SK-N-MC (cell line): ENCODE data around the gene MYO1D.
"Not testable (repeated sequence)": the region's sequence is repeated elsewhere in the genome, so short reads cannot be mapped to it uniquely, and the experiment has no call there.

Experiments
- EZH2 ChIP-seq: fragments of 200-600 bp; sonication (generic); IDR thresholded peaks from one replicate; pipeline ENCODE4 v1.6.1; 2017; ENCODE audit warnings: antibody characterized with exemption
- POLR2AphosphoS5 ChIP-seq: IDR thresholded peaks from 2 replicates; pipeline ENCODE4 v1.6.1; 2012; ENCODE audit warnings: mild to moderate bottlenecking, low read depth, low read length, borderline replicate concordance

- TF ChIP-seq POLR2AphosphoS5, EZH2: not testable (repeated sequence)
Measured at GRCh38 chr17:32923905-32924304, 47.0 kb upstream of the MYO1D start.
